Measurements from ENCODE around the gene SSBP2. TPM values are rescaled to one million over a fixed set of nuclear protein-coding genes. Genes with fewer than 3 reads are reported as not detected.
"Not testable (repeated sequence)": the region's sequence is repeated elsewhere in the genome, so short reads cannot be mapped to it uniquely, and the experiment has no call there.

The SSBP2 gene
- total RNA-seq, 1 donor from 2014 or later = 7.9 TPM

- no peak for FAIRE-seq
- TF ChIP-seq CTCF (IDR thresholded peaks at IDR 0.05; ENCODE audit: insufficient read depth, low read length, severe bottlenecking) = no peak
Measured at GRCh38 chr5:81630684-81631083, 120.2 kb downstream of the SSBP2 start.

GRCh38 chr5:81629986-81630385 is 120.9 kb downstream of the SSBP2 start:
- no peak for DNase-seq (ENCODE audit: low read depth)
- Histone ChIP-seq H3K4me3 (ENCODE audit: low read depth, low read length) (no peak overlapping the region), H3K36me3 (ENCODE audit: control insufficient read depth, insufficient read depth, low read length) (no peaks in the 10 kb centered on the region), H3K27me3 (ENCODE audit: control insufficient read depth, insufficient read depth, low read length) (no peaks in the 10 kb centered on the region)
- TF ChIP-seq CTCF (IDR thresholded peaks at IDR 0.05; ENCODE audit: insufficient read depth, low read length, severe bottlenecking) = no peak
- FAIRE-seq = no peak

More at GRCh38 chr5:81630684-81631083, 120.2 kb downstream of the SSBP2 start:
- H3K27me3 ChIP-seq (ENCODE audit: control insufficient read depth, insufficient read depth, low read length) = no peaks in the 10 kb centered on the region
- H3K4me3 ChIP-seq (ENCODE audit: low read depth, low read length) = no peak overlapping the region
- DNase-seq (ENCODE audit: low read depth) = no peak
- H3K36me3 ChIP-seq (ENCODE audit: control insufficient read depth, insufficient read depth, low read length) = no peaks in the 10 kb centered on the region

- not testable (repeated sequence) for H3K27me3 ChIP-seq (ENCODE audit: control insufficient read depth, insufficient read depth, low read length); DNase-seq (ENCODE audit: low read depth); FAIRE-seq; H3K36me3 ChIP-seq (ENCODE audit: control insufficient read depth, insufficient read depth, low read length); H3K4me3 ChIP-seq (ENCODE audit: low read depth, low read length)
Measured at GRCh38 chr5:81628061-81628460, 122.8 kb downstream of the SSBP2 start.

GRCh38 chr5:81626524-81626923 is 124.4 kb downstream of the SSBP2 start:
- no peaks in the 10 kb centered on the region for H3K36me3 ChIP-seq (ENCODE audit: control insufficient read depth, insufficient read depth, low read length)
- DNase-seq (ENCODE audit: low read depth) = peak; percentile 89
- no peak overlapping the region for H3K4me3 ChIP-seq (ENCODE audit: low read depth, low read length)
- FAIRE-seq = no peak
- no peak for TF ChIP-seq CTCF (IDR thresholded peaks at IDR 0.05; ENCODE audit: insufficient read depth, low read length, severe bottlenecking)
- no peaks in the 10 kb centered on the region for H3K27me3 ChIP-seq (ENCODE audit: control insufficient read depth, insufficient read depth, low read length)

- TF ChIP-seq CTCF (IDR thresholded peaks at IDR 0.05; ENCODE audit: insufficient read depth, low read length, severe bottlenecking) = no peak
- no peak overlapping the region for H3K4me3 ChIP-seq (ENCODE audit: low read depth, low read length)
- FAIRE-seq = no peak
- no peak for DNase-seq (ENCODE audit: low read depth)
- H3K36me3 ChIP-seq (ENCODE audit: control insufficient read depth, insufficient read depth, low read length) = peaks cover 1% of the 10 kb centered on the region
- no peaks in the 10 kb centered on the region for H3K27me3 ChIP-seq (ENCODE audit: control insufficient read depth, insufficient read depth, low read length)
Measured at GRCh38 chr5:81609810-81610375, 141.0 kb downstream of the SSBP2 start.

- H3K4me3 ChIP-seq (ENCODE audit: low read depth, low read length) = no peak overlapping the region
- H3K36me3 ChIP-seq (ENCODE audit: control insufficient read depth, insufficient read depth, low read length) = peaks cover 1% of the 10 kb centered on the region
- FAIRE-seq (no peak), DNase-seq (ENCODE audit: low read depth) (no peak)
- no peak for TF ChIP-seq CTCF (IDR thresholded peaks at IDR 0.05; ENCODE audit: insufficient read depth, low read length, severe bottlenecking)
- H3K27me3 ChIP-seq (ENCODE audit: control insufficient read depth, insufficient read depth, low read length) = no peaks in the 10 kb centered on the region
Measured at GRCh38 chr5:81608976-81609375, 141.9 kb downstream of the SSBP2 start.
